ENCODE results near the gene HMGA1. TPM values are rescaled to one million over a fixed set of nuclear protein-coding genes. Genes with fewer than 3 reads are reported as not detected.

Gene HMGA1
- total and polyA plus RNA-seq, 10 of the 15 experiments (the other 5 are each of a cell fraction or from before 2014, with no cell fraction given) = 13.4 to 885 (median 508) TPM

DNA sequence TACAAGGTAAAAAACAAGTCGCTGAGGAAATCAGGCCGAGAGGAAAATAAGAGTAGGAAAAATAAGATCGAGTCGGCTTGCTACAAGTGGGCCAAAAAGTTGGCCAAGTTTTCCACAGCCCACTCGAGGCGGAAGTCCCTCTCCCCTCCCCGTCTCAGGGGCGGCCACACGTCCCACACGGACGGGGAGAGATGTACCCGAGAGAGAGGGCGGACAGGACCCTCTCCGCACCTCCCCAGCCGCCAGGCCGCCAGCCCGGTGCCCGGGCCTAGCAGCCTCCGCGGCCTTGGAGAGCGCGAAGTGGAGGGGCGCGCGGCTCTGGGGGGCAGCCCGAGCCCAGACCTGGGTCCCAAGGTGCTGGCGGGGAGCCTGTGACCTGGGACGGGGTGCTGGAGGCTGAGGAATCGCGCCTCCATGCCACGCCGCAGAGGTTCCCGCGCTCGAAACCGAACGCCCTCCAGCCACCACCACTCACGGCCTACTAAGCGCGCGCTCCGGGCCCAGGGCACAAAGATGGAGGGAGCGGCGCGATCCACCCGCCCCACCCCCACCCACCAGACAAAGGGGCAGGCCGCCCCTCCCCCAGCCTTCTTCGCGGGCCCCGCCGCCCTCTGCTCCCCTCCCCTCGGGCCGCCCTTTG is 1.9 kb upstream of the HMGA1 start:
- WGBS (ENCODE audit: insufficient coverage, insufficient replicate concordance, low lambda C conversion rate, missing lambda C conversion rate) = 95% methylated on average over 38 of the region's 53 CpGs
- intact Hi-C loops (cut with micrococcal nuclease; ENCODE audit: unreplicated experiment) = no loop called here
- Histone ChIP-seq H3K4me3 (no peak overlapping the region), H3K79me2 (ENCODE audit: control insufficient read depth, insufficient read depth, low read length) (peaks cover 28% of the 10 kb centered on the region), H3K27me3 (replicated peaks in 1 of 2; ENCODE audit: control insufficient read depth in 2 of 2, insufficient read depth in 2 of 2, low read length in 1 of 2) (no peaks in the 10 kb centered on the region), H2AFZ (ENCODE audit: control insufficient read depth, low read depth, low read length) (no peak overlapping the region), H3K27ac (ENCODE audit: control insufficient read depth, insufficient read depth) (no peak overlapping the region), H4K20me1 (ENCODE audit: control insufficient read depth, insufficient read depth) (peaks cover 4% of the 10 kb centered on the region; the same call in 1 of the 2 replicates), H3K4me2 (ENCODE audit: control insufficient read depth, insufficient read depth) (0 out of 2 replicates have a peak overlapping the region, but pooled peaks have one; percentile 9), H3K36me3 (ENCODE audit: control insufficient read depth in 2 of 2, insufficient read depth in 2 of 2, low read length in 1 of 2) (no peaks in the 10 kb centered on the region; a peak in 1 of 4 replicates), H3K9ac (ENCODE audit: control insufficient read depth, insufficient read depth, low read length) (no peak overlapping the region), H3K4me1 (ENCODE audit: control insufficient read depth, insufficient read depth, low read length) (peaks cover 12% of the 10 kb centered on the region), H3K9me3 (replicated peaks; ENCODE audit: control insufficient read depth, insufficient read depth, low read length) (no peaks in the 10 kb centered on the region)
- DNase-seq (ENCODE audit: low read depth, low spot score) (no peak), FAIRE-seq (no peak), ATAC-seq (no peak)
- ChIA-PET SMC1A (ENCODE audit: uncharacterized antibody, unreplicated experiment) (no interaction called here), CTCF (no interaction called here), RAD21 (ENCODE audit: unreplicated experiment) (interaction anchor here (0.6 to 1.0 kb wide), 2 partner anchors 11 to 333 kb away, joined by 3 read pairs; no protein-coding TSS in a partner anchor), POLR2A (no interaction called here)
- TF ChIP-seq TAF1 (IDR thresholded peaks at IDR 0.05; ENCODE audit: borderline replicate concordance, low read depth, low read length) = no peak
- TF ChIP-seq DPF2 (IDR thresholded peaks at IDR 0.05) = 0 out of 2 replicates have a peak, but pooled peaks have one; percentile 22
- in situ Hi-C loops (cut with MboI) = loop anchor here (25.0 kb wide), 1 partner anchor 378 kb away; no protein-coding TSS in a partner anchor
- BruUV-seq (replicated peaks) = no TSS peak

DNA sequence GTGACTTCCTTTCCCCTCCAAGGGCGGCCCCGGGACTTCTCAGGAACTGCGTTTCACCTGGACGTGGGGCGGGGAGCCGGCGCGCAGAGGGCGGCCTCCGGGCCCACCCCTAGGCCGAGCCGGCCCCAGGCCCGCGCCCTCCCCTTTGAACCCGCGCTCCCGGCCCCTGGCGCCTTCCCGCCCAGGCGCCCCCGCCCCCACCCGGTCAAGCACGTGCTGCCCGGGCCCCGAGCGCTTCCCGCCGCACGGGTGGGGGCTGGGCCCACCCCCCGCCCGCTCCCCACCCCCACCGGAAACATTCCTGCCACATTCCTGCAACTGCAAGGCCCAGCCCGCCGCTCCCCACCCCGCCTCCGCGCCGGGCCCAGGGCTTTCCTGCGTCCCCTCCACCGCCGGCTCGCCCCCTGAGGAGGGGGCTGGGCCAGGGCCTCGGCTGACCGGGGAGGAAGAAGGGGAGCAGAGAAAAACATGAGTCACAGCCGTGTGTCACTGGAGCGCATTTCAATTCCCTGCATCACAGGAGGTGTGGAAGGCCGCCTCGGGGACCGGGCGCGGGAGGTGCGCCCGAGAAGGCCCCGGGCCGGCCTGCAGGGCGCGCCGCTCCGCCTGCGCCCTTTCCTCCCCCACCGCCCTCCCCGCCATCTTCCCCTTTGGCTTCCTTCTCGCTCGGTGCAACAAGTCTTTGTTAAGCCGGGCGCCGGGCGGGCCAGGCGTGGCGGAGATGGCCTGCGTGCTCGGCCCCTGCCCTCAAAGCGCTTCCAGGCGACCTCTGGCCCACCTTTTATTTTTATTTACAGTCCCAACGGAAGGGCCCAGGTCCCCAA is 1.2 kb upstream of the HMGA1 start:
- H2AFZ ChIP-seq (ENCODE audit: control insufficient read depth, low read depth, low read length) = peak overlapping the region; percentile 71
- POLR2A ChIA-PET = interaction anchor here (1.3 kb wide), 3 partner anchors 11 to 187 kb away, joined by 3 to 11 read pairs (median 6); no protein-coding TSS in a partner anchor
- SMC1A ChIA-PET (ENCODE audit: uncharacterized antibody, unreplicated experiment) = interaction anchor here (1.0 to 1.3 kb wide), 2 partner anchors 11 to 180 kb away, joined by 4 to 10 read pairs; no protein-coding TSS in a partner anchor
- 9% methylated on average over 35 of the region's 75 CpGs for WGBS (ENCODE audit: insufficient coverage, insufficient replicate concordance, low lambda C conversion rate, missing lambda C conversion rate)
- CTCF ChIA-PET = no interaction called here
- peaks cover 19% of the 10 kb centered on the region for H3K4me1 ChIP-seq (ENCODE audit: control insufficient read depth, insufficient read depth, low read length)
- H3K9me3 ChIP-seq (replicated peaks; ENCODE audit: control insufficient read depth, insufficient read depth, low read length) = no peaks in the 10 kb centered on the region
- ATAC-seq (peak; percentile 39), FAIRE-seq (no peak), DNase-seq (ENCODE audit: low read depth, low spot score) (no peak)
- intact Hi-C loops (cut with micrococcal nuclease; ENCODE audit: unreplicated experiment) (loop anchor here (1.0 kb wide), 1 partner anchor 11 kb away; no protein-coding TSS in a partner anchor), in situ Hi-C loops (cut with MboI) (loop anchor here (25.0 kb wide), 1 partner anchor 377 kb away; no protein-coding TSS in a partner anchor)
- H3K9ac ChIP-seq (ENCODE audit: control insufficient read depth, insufficient read depth, low read length) = peak overlapping the region; percentile 85
- H3K36me3 ChIP-seq (ENCODE audit: control insufficient read depth in 2 of 2, insufficient read depth in 2 of 2, low read length in 1 of 2) = peaks cover 1% of the 10 kb centered on the region in 2 experiments; a peak in 3 of 4 replicates
- H3K4me2 ChIP-seq (ENCODE audit: control insufficient read depth, insufficient read depth) = peak overlapping the region; percentile 65
- BruUV-seq (replicated peaks) = no TSS peak
- H3K4me3 ChIP-seq = peak overlapping the region; percentile 74
- H4K20me1 ChIP-seq (ENCODE audit: control insufficient read depth, insufficient read depth) = peaks cover 5% of the 10 kb centered on the region; the same call in 1 of the 2 replicates
- no peaks in the 10 kb centered on the region for H3K27me3 ChIP-seq (replicated peaks in 1 of 2; ENCODE audit: control insufficient read depth in 2 of 2, insufficient read depth in 2 of 2, low read length in 1 of 2)
- peak overlapping the region; percentile 88 for H3K27ac ChIP-seq (ENCODE audit: control insufficient read depth, insufficient read depth)
- H3K79me2 ChIP-seq (ENCODE audit: control insufficient read depth, insufficient read depth, low read length) = peaks cover 35% of the 10 kb centered on the region
- RAD21 ChIA-PET (ENCODE audit: unreplicated experiment) = interaction anchor here (2.1 kb wide), 1 partner anchor 13 kb away, joined by 11 read pairs; the partner anchor contains the start of gene SMIM29
- TF ChIP-seq HDAC6 (IDR thresholded peaks at IDR 0.05; ENCODE audit: unreplicated experiment) (no peak), LARP7 (IDR thresholded peaks at IDR 0.05) (peak; percentile 38; the same call in 1 of the 2 replicates), TARDBP (IDR thresholded peaks at IDR 0.05; ENCODE audit: borderline replicate concordance) (no peak), CBX3 (IDR thresholded peaks at IDR 0.05; ENCODE audit: borderline replicate concordance, low read depth) (no peak), BCL11A (IDR thresholded peaks at IDR 0.05; ENCODE audit: low read depth, low read length) (no peak), CBX5 (IDR thresholded peaks at IDR 0.05; ENCODE audit: low read depth) (peak; percentile 15; the same call in 1 of the 2 replicates)
- TF ChIP-seq, protein P1, sequence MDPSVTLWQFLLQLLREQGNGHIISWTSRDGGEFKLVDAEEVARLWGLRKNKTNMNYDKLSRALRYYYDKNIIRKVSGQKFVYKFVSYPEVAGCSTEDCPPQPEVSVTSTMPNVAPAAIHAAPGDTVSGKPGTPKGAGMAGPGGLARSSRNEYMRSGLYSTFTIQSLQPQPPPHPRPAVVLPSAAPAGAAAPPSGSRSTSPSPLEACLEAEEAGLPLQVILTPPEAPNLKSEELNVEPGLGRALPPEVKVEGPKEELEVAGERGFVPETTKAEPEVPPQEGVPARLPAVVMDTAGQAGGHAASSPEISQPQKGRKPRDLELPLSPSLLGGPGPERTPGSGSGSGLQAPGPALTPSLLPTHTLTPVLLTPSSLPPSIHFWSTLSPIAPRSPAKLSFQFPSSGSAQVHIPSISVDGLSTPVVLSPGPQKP (IDR thresholded peaks at IDR 0.05; ENCODE audit: low read depth, low read length) = no peak
- TF ChIP-seq, protein P2, sequence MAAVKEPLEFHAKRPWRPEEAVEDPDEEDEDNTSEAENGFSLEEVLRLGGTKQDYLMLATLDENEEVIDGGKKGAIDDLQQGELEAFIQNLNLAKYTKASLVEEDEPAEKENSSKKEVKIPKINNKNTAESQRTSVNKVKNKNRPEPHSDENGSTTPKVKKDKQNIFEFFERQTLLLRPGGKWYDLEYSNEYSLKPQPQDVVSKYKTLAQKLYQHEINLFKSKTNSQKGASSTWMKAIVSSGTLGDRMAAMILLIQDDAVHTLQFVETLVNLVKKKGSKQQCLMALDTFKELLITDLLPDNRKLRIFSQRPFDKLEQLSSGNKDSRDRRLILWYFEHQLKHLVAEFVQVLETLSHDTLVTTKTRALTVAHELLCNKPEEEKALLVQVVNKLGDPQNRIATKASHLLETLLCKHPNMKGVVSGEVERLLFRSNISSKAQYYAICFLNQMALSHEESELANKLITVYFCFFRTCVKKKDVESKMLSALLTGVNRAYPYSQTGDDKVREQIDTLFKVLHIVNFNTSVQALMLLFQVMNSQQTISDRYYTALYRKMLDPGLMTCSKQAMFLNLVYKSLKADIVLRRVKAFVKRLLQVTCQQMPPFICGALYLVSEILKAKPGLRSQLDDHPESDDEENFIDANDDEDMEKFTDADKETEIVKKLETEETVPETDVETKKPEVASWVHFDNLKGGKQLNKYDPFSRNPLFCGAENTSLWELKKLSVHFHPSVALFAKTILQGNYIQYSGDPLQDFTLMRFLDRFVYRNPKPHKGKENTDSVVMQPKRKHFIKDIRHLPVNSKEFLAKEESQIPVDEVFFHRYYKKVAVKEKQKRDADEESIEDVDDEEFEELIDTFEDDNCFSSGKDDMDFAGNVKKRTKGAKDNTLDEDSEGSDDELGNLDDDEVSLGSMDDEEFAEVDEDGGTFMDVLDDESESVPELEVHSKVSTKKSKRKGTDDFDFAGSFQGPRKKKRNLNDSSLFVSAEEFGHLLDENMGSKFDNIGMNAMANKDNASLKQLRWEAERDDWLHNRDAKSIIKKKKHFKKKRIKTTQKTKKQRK (IDR thresholded peaks at IDR 0.05; ENCODE audit: low read depth, low read length) = no peak

Measured in GM12878 (cell line).